ENCODE data around the gene IGSF9B.

DNA sequence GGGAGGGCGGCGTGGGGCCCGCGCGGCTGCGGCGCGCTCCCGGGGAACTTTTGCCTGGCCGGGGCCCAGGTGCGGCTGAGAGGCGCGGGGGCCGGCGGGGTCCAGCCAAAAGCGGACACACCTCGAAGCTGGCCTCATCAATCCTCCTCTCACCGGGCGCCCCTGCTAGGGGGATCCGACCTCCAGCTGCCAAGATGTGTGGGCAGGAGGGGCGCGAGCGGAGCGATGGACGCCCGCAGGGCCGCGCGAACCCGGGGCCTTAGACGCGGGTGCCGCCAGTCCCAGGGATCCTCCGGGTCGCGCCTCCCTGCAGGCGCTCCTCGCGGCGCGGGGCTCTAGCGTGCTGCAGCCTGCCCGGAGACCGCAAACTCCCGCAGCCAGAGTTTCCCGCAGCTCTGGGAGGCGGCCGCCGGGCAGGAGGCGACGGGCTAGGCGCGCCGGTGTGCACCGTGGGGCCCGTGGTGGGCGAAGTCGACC is 785 bp downstream of the IGSF9B start:
- TF ChIP-seq RAD21 (IDR thresholded peaks at IDR 0.05; ENCODE audit: low read depth), result no peak
- no peak for TF ChIP-seq EP300 (IDR thresholded peaks at IDR 0.05; ENCODE audit: borderline replicate concordance)
- TF ChIP-seq CEBPB (IDR thresholded peaks at IDR 0.05), result no peak
- no peak for TF ChIP-seq FOXM1 (IDR thresholded peaks at IDR 0.05; ENCODE audit: borderline replicate concordance, low read depth)

All from Ishikawa (cell line).